ENCODE measurements around the gene RALB.

The RALB gene

DNA sequence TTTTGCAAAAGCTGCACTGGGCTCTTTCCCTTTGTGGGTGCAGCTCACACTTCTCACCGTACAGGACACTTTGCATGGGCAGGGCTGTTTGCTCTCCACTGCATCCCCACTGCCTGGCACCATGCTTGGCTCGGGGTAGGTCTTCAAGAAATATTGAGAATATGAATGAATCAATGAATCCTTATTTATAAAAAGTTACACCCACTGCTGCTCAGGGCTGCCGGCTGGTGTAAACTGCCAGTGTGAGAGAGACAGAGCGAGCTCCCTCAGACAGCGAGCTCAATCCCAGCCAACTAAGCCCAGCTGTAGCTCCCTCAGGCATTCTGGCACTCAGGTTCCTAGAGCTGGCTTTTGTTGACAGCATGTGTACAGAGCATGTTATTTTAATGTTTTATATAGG is 32.9 kb upstream of the RALB start:
- Histone ChIP-seq H3K4me3 (ENCODE audit: low read length) (no peak overlapping the region), H3K4me1 (ENCODE audit: insufficient read depth, low read length) (peaks cover 3% of the 10 kb centered on the region), H3K27me3 (ENCODE audit: insufficient read depth, low read length) (peaks cover 9% of the 10 kb centered on the region), H3K36me3 (ENCODE audit: insufficient read depth, low read length) (peaks cover 7% of the 10 kb centered on the region), H2AFZ (ENCODE audit: low read depth, low read length) (no peak overlapping the region), H3K9me3 (ENCODE audit: low read length) (peaks cover 10% of the 10 kb centered on the region)

DNA sequence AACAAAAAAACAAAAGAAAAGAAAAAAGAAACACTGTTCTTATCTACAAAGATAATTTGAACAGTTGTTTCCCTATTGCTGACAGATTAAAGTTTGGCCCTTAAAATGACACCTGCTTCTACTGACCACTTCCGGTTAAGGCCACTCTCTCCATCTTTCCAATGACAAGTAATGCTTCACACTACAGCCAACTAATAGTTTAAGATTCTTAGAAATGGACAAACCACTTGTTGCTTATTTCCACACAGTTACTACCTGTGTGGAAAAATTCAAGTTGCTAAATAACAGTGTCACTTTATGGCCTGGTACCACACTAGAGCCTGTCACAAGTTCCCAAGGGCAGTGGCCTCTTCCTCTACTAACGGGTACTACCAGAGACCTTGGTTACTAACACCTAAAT is 31.9 kb upstream of the RALB start:
- Histone ChIP-seq H2AFZ (ENCODE audit: low read depth, low read length) (no peak overlapping the region), H3K27me3 (ENCODE audit: insufficient read depth, low read length) (peaks cover 18% of the 10 kb centered on the region), H3K4me3 (ENCODE audit: low read length) (no peak overlapping the region), H3K36me3 (ENCODE audit: insufficient read depth, low read length) (peaks cover 7% of the 10 kb centered on the region), H3K4me1 (ENCODE audit: insufficient read depth, low read length) (peaks cover 3% of the 10 kb centered on the region), H3K9me3 (ENCODE audit: low read length) (peaks cover 10% of the 10 kb centered on the region)

DNA sequence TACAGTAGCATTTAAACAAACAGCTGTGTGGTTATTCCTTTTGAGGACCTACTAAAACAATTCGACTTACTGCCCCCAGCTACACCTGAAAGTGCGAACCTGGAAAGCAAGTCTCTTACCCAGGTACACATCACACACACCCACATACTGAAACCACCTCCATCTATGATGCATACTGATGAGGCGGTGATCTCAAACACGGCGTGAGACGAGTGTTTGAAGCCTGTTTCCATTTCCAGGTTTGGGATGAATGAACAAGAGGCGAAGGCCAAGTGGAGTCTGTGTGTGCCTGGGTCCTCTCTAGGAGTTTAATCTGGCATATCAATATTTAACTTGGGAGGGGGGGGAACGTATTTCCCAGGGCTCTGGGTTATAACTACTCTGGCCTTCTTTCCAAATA is 31.0 kb upstream of the RALB start:
- peaks cover 10% of the 10 kb centered on the region for H3K9me3 ChIP-seq (ENCODE audit: low read length)
- no peak overlapping the region for H2AFZ ChIP-seq (ENCODE audit: low read depth, low read length)
- peaks cover 7% of the 10 kb centered on the region for H3K36me3 ChIP-seq (ENCODE audit: insufficient read depth, low read length)
- peaks cover 24% of the 10 kb centered on the region for H3K27me3 ChIP-seq (ENCODE audit: insufficient read depth, low read length)
- H3K4me1 ChIP-seq (ENCODE audit: insufficient read depth, low read length), result peaks cover 3% of the 10 kb centered on the region
- H3K4me3 ChIP-seq (ENCODE audit: low read length), result no peak overlapping the region

DNA sequence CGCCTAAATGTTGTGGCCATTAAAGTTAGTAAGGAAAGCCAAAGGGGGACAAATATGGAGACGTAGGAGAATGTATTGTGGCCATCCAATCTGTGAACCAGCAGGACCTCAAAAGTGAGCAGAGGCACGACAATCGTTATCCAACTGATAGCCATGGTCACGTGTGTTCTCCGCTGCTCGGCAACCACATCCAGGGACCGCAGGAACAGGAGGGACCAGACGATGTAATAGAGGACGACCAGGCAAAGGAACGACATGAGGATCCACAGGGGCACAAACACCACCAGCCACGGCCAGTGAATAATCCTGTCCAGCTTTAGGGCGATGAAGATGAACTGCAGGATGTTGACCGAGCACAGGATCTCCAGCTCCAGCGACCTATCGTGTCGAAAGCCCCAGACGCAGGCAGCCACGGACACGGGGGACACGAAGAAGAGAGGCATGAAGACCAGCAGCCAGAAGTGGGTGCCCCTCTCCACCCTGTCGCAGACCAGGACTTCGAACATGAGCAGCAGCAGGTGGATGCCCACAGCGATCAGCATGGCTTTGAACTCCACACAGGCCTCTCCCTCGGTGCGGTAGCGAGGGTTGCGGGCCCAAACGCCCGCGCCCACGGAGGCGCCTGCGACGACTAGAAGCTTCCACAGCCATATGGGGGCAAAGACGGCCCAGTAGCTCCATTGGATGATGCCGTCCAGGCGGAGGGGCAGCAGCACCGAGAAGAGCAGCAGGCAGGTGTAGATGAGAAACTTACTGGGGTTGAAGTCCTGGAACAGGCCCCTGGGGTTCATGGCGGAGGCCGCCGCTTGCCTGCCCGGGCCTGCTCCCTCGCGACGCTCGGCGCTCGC is 30.2 kb upstream of the RALB start:
- peaks cover 3% of the 10 kb centered on the region for H3K4me1 ChIP-seq (ENCODE audit: insufficient read depth, low read length)
- peaks cover 32% of the 10 kb centered on the region for H3K27me3 ChIP-seq (ENCODE audit: insufficient read depth, low read length)
- H3K9me3 ChIP-seq (ENCODE audit: low read length), result peaks cover 10% of the 10 kb centered on the region
- H3K36me3 ChIP-seq (ENCODE audit: insufficient read depth, low read length), result peaks cover 7% of the 10 kb centered on the region
- H3K4me3 ChIP-seq (ENCODE audit: low read length), result peak overlapping the region; percentile 58
- peak overlapping the region; percentile 99 for H2AFZ ChIP-seq (ENCODE audit: low read depth, low read length)

DNA sequence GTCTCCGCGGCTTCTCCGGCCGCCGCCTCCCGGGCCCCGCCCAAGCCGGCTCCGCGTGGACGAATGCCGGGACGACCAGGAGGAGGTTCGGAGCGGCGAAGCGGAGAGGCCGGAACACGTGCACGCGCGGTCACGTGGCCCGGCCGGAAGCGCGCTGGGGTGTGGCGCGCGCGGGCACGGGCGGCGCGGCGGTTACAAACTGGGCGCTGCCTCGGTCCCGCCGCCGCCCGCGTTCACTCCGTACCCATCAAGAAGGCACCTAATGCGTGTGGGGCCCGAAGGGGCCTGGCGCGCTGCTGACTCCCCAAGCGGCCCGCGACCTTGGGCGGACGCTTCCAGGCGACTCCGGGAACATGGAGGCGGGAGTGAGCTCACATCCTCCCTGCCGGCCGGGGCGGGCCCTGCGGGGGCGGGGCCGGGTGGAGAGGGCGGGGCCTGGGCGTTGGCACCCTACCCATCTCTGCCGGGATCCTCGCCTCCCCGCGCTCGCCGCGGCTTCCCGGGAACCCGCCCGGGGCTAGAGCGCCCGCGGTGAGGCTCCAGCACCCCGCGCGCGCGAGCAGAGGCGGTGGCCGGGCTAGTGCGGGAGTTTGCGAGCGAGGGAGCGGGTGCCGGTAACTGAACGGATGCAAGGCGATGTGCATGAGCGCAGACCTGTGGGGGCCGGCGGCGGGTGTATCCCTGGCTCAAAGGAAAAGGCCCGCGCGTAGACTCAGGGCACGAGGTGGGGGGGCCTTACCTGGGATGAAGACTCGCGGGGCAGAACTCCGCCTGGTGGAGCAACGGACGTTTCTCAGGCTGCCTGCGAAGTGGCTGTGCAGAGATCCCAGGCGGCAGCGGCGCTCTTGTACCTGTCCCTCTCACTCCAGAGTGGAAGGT is 29.4 kb upstream of the RALB start, which contains the start of gene TMEM185B:
TSS of gene TMEM185B (minus strand) at position 367 of the 879 bp plus-strand sequence. CDS start 424 bp downstream, outside the sequence.
- peak within 1 kb of the TSS; percentile 58 for H3K4me3 ChIP-seq (ENCODE audit: low read length)
- peak within 1 kb of the TSS; percentile 99 for H2AFZ ChIP-seq (ENCODE audit: low read depth, low read length)
- peaks cover 40% of the 10 kb centered on the region for H3K27me3 ChIP-seq (ENCODE audit: insufficient read depth, low read length)

DNA sequence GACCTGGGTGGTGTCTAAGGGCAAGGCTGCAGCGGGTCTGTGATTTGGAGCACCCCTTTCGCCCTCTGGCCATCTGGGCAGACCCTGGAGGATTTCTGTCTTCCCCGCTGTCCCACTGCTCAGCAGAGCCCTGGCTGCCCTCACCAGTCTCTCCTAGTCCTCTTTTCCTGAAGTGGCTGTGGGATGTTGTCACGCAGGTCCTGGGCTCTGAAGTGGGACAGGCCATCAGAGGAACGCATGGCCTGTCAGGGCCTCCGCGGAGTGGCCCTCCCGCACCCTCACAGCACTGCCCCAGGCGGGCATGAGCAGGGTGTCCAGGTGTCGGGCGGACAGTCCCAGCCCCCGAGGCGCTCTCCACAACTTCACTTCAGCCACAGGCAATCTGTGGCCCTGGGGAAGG is 28.4 kb upstream of the RALB start:
- peaks cover 3% of the 10 kb centered on the region for H3K4me1 ChIP-seq (ENCODE audit: insufficient read depth, low read length)
- peaks cover 8% of the 10 kb centered on the region for H3K9me3 ChIP-seq (ENCODE audit: low read length)
- H3K27me3 ChIP-seq (ENCODE audit: insufficient read depth, low read length), result peaks cover 43% of the 10 kb centered on the region
- H3K4me3 ChIP-seq (ENCODE audit: low read length), result peak overlapping the region; percentile 58
- H2AFZ ChIP-seq (ENCODE audit: low read depth, low read length), result no peak overlapping the region
- H3K36me3 ChIP-seq (ENCODE audit: insufficient read depth, low read length), result peaks cover 7% of the 10 kb centered on the region

More for the DNA sequence above, 29.4 kb upstream of the RALB start, which contains the start of gene TMEM185B:
- Histone ChIP-seq H3K4me1 (ENCODE audit: insufficient read depth, low read length) (peaks cover 3% of the 10 kb centered on the region), H3K36me3 (ENCODE audit: insufficient read depth, low read length) (peaks cover 7% of the 10 kb centered on the region), H3K9me3 (ENCODE audit: low read length) (peaks cover 10% of the 10 kb centered on the region)

DNA sequence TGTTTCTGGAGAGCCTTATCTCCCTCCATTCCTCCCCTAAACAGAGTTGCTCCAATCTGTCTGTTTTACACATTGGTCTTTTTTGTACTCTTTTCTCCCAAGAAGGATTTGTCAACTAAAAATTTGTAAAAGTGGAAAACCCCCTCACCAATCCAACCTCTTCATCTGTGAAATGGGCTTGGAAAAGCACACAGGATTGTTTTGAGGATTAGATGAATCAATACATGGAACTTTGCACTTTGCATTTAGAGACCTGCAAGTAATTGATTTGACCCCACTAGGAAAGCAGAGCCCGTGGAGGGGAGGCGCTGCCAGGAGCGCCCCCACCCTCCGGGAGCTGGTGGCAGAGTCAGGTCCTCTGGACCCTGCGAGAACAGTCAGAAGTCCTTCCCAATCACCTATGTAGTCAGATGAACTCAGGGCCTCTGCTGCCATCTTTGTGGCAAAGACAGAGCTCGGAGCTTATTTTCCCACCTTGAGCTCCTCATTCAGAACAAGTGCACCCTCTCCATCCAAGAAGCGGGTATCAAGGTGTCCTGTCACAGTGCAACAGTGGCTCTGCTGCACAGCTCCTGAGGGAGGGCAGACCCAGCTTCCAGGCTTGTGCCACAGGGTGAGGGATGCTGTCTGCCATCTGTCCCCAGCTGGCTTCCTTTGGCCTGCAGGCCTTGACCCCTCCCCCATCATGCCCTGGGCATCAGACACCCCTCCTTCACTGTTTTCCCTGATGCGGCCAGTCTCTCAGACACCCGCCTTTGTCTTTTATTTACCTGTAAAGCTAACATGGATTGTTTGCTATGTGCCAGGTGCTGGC is 27.7 kb upstream of the RALB start:
- peaks cover 43% of the 10 kb centered on the region for H3K27me3 ChIP-seq (ENCODE audit: insufficient read depth, low read length)
- H3K4me1 ChIP-seq (ENCODE audit: insufficient read depth, low read length), result peaks cover 3% of the 10 kb centered on the region
- peaks cover 5% of the 10 kb centered on the region for H3K36me3 ChIP-seq (ENCODE audit: insufficient read depth, low read length)
- H3K9me3 ChIP-seq (ENCODE audit: low read length), result peaks cover 8% of the 10 kb centered on the region
- no peak overlapping the region for H2AFZ ChIP-seq (ENCODE audit: low read depth, low read length)
- H3K4me3 ChIP-seq (ENCODE audit: low read length), result no peak overlapping the region

DNA sequence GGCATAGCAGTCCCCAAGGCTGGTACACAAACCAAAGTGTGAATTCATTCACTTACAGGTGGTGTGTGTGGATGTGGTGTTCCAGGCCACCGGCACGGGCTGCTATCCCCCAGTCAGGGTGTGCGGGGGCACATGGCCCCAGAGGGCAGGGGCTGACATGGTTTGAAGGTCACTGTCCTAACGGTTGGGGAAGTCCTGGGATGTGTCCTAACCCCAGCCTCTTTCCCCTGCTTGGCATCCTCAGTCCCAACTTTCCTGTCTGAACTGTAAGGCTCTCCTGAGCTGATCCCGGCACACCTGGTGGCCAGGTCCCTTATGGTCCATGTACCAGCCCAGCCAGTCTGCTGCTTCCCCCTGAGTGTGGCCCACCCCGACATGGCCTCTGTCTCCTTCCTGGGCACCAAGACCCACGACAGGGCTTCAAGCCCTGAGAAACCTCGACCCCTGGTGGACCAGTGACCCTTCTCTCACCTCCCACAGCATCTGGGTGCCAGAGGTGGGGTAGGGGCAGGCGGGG is 27.0 kb upstream of the RALB start:
- Histone ChIP-seq H3K36me3 (ENCODE audit: insufficient read depth, low read length) (peaks cover 5% of the 10 kb centered on the region), H3K4me1 (ENCODE audit: insufficient read depth, low read length) (peaks cover 3% of the 10 kb centered on the region), H3K9me3 (ENCODE audit: low read length) (peaks cover 8% of the 10 kb centered on the region), H3K4me3 (ENCODE audit: low read length) (no peak overlapping the region), H3K27me3 (ENCODE audit: insufficient read depth, low read length) (peaks cover 44% of the 10 kb centered on the region), H2AFZ (ENCODE audit: low read depth, low read length) (no peak overlapping the region)

DNA sequence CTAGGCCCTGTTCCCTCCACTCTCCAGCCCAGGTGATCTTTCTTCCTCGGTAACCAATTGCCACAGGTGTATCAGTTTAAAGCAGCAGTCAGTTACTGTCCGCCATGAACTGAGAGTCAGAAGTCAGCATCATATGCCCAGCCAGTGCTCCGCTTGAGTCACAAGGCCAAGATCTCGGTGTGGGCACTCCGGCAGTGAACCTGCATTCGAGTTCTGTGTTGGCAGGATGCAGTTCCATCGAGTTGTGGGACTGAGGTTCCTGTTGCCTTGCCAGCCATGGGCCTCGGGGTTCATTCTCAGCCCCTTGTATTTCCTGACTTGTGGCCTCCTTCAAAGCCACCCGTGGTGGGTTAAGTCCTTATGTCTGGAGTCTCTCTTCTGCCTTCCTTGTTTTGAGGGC is 26.3 kb upstream of the RALB start:
- Histone ChIP-seq H3K9me3 (ENCODE audit: low read length) (peaks cover 8% of the 10 kb centered on the region), H3K4me1 (ENCODE audit: insufficient read depth, low read length) (peaks cover 3% of the 10 kb centered on the region), H2AFZ (ENCODE audit: low read depth, low read length) (no peak overlapping the region), H3K27me3 (ENCODE audit: insufficient read depth, low read length) (peaks cover 51% of the 10 kb centered on the region), H3K36me3 (ENCODE audit: insufficient read depth, low read length) (peaks cover 5% of the 10 kb centered on the region), H3K4me3 (ENCODE audit: low read length) (no peak overlapping the region)

DNA sequence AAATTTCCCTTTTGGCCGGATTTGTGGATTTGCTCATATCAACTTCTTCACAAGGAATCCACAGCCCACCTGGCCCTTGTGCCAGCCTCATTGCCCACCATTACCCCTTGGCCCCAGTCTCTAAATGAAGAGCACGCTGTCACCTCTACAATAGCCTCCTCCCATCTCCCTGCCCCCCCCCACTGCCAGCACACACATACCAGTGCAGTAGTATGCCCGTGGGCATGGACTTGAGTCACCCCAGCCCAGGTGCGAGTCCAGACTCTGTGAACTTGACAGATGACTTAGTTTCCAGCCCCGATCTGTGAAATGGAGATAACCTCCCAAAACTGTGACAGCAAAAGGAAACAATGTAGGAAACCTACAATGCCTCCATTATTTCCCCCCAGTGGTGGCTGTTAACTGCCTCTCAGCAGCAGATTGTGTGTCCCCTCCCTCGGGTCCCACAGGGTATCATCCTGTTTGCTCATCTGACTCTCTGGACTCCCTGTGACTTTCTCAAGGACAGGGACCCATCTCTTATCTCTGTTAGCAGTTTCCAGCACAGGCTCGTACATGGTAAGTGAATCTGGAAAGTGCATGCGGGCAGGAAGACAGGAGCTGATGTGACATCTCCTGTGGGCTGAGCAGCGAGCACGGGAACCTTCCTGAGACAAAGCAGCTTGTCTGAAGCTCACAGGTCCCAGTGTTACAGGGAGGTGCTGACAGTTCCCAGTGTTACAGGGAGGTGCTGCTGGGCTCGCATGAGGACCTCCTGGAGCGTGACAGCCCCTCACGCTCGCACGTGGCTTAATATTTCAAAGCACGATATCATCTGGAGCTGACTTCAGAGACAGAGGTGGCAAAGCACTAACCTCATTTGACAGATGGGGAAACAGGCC is 25.3 kb upstream of the RALB start:
- peaks cover 51% of the 10 kb centered on the region for H3K27me3 ChIP-seq (ENCODE audit: insufficient read depth, low read length)

DNA sequence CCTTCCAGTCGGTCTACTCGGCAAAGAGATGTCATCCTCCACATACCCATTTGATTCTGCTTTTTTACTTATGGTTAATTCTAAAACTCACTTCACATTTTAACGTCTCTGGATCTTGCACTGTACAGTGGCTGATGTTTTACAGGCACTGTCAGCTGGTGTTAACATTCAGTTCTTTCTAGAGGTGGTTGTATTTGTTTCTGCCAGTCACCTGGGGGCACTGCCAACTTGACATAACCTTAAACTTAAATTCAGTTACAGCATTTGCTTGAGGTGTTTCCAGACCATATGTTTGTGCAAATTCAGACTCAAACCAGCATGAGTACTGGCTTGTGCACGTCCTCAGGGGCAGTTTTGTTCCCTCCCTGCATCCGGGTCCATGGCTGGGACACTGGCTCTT is 24.1 kb upstream of the RALB start:
- peaks cover 51% of the 10 kb centered on the region for H3K27me3 ChIP-seq (ENCODE audit: insufficient read depth, low read length)
- no peaks in the 10 kb centered on the region for H3K9me3 ChIP-seq (ENCODE audit: low read length)
- H2AFZ ChIP-seq (ENCODE audit: low read depth, low read length), result no peak overlapping the region
- peaks cover 3% of the 10 kb centered on the region for H3K4me1 ChIP-seq (ENCODE audit: insufficient read depth, low read length)
- H3K4me3 ChIP-seq (ENCODE audit: low read length), result no peak overlapping the region
- H3K36me3 ChIP-seq (ENCODE audit: insufficient read depth, low read length), result no peaks in the 10 kb centered on the region

More for the DNA sequence above, 25.3 kb upstream of the RALB start:
- H3K9me3 ChIP-seq (ENCODE audit: low read length), result peaks cover 4% of the 10 kb centered on the region
- H2AFZ ChIP-seq (ENCODE audit: low read depth, low read length), result no peak overlapping the region
- peaks cover 2% of the 10 kb centered on the region for H3K36me3 ChIP-seq (ENCODE audit: insufficient read depth, low read length)
- no peak overlapping the region for H3K4me3 ChIP-seq (ENCODE audit: low read length)
- peaks cover 3% of the 10 kb centered on the region for H3K4me1 ChIP-seq (ENCODE audit: insufficient read depth, low read length)

DNA sequence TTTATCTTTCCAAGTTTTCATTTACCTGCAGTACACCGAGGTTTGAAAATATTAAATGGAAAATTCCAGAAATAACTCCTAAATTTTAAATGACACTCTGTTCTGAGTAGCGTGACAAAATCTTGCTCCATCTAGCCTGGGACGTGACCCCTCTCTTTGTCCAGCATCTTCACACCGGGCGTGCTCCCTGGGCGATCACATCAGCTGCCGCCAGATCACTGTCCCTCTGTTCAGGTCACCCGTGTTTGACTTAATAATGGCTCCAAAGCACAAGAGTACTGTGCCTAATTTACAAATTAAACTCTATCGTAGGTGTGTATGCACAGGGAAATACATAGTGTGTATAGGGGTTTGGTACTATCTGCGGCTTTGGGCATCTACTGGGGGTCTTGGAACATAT is 23.3 kb upstream of the RALB start:
- Histone ChIP-seq H3K36me3 (ENCODE audit: insufficient read depth, low read length) (no peaks in the 10 kb centered on the region), H2AFZ (ENCODE audit: low read depth, low read length) (no peak overlapping the region), H3K4me3 (ENCODE audit: low read length) (no peak overlapping the region), H3K27me3 (ENCODE audit: insufficient read depth, low read length) (peaks cover 45% of the 10 kb centered on the region), H3K9me3 (ENCODE audit: low read length) (no peaks in the 10 kb centered on the region), H3K4me1 (ENCODE audit: insufficient read depth, low read length) (no peaks in the 10 kb centered on the region)
